ENCODE measurements around the gene SLC30A3.

The SLC30A3 gene

DNA sequence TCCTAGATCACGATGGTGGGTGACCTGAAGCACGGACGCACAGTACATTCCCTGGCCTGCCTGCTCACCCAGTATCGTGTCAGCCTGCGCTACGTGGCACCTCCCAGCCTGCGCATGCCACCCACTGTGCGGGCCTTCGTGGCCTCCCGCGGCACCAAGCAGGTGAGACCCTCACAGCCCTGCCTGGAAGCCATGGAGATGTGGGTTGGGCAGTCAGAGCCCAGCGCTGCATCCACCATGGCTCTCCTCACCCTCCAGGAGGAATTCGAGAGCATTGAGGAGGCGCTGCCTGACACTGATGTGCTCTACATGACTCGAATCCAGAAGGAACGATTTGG, 20.3 kb downstream of the SLC30A3 start:
- H3K27me3 ChIP-seq (ENCODE audit: control insufficient read depth, low read length), result no peaks in the 10 kb centered on the region
- TF ChIP-seq, protein P1, sequence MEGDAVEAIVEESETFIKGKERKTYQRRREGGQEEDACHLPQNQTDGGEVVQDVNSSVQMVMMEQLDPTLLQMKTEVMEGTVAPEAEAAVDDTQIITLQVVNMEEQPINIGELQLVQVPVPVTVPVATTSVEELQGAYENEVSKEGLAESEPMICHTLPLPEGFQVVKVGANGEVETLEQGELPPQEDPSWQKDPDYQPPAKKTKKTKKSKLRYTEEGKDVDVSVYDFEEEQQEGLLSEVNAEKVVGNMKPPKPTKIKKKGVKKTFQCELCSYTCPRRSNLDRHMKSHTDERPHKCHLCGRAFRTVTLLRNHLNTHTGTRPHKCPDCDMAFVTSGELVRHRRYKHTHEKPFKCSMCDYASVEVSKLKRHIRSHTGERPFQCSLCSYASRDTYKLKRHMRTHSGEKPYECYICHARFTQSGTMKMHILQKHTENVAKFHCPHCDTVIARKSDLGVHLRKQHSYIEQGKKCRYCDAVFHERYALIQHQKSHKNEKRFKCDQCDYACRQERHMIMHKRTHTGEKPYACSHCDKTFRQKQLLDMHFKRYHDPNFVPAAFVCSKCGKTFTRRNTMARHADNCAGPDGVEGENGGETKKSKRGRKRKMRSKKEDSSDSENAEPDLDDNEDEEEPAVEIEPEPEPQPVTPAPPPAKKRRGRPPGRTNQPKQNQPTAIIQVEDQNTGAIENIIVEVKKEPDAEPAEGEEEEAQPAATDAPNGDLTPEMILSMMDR (IDR thresholded peaks at IDR 0.05; ENCODE audit: low read depth, low read length, poor library complexity, severe bottlenecking), result no peak
- TF ChIP-seq EZH2phosphoT487 (IDR thresholded peaks at IDR 0.05; ENCODE audit: borderline replicate concordance, low read length), result no peak
- no peaks in the 10 kb centered on the region for H3K79me2 ChIP-seq (ENCODE audit: control insufficient read depth, low read length)
- peaks cover 3% of the 10 kb centered on the region; the same call in 1 of the 2 replicates for H3F3A ChIP-seq (ENCODE audit: control insufficient read depth, insufficient read depth)
- no peak overlapping the region for H3K4me2 ChIP-seq (ENCODE audit: low read length)
- no peaks in the 10 kb centered on the region for H3K9me3 ChIP-seq (ENCODE audit: control insufficient read depth, insufficient read depth, low read length)
- H3K36me3 ChIP-seq (ENCODE audit: control insufficient read depth, low read length), result peaks cover 65% of the 10 kb centered on the region
- H3K27ac ChIP-seq (ENCODE audit: low read depth, low read length), result no peak overlapping the region
- no peaks in the 10 kb centered on the region for H3K9me2 ChIP-seq (replicated peaks; ENCODE audit: control insufficient read depth, low read length)
- H3K4me3 ChIP-seq (ENCODE audit: low read length), result no peak overlapping the region
- H3K4me1 ChIP-seq (ENCODE audit: control insufficient read depth, low read length), result no peaks in the 10 kb centered on the region
- no peaks in the 10 kb centered on the region for H4K20me1 ChIP-seq (ENCODE audit: control insufficient read depth, insufficient read depth, low read depth, low read length)

DNA sequence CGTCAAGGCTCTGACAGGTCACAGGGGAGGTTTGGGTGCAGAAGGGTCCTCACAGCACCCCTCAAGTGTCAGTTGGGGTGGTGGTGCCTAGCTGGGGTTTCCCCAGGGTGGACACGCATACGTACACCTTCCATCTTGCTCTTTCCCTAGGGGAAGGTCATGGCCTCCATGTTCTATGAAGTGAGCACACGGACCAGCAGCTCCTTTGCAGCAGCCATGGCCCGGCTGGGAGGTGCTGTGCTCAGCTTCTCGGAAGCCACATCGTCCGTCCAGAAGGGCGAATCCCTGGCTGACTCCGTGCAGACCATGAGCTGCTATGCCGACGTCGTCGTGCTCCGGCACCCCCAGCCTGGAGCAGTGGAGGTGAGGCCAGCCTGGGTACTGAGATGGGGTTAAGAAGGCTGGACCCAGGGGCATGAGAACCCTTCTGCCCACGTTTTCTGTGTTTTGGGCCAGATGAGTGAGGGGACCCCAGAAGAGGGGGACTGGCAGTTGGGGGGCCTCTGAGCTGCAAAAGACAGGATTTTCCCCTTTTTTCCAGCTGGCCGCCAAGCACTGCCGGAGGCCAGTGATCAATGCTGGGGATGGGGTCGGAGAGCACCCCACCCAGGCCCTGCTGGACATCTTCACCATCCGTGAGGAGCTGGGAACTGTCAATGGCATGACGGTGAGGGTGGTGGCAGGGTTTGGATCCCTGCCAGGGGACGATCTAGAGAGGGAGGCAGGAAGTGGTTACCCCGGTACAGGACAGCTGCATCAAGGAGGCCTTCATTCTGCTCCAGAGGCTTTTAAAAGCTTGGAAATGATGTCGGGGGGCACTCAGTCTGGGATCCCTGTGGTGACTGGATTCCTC, 20.9 kb downstream of the SLC30A3 start:
- Histone ChIP-seq H3K27ac (ENCODE audit: low read depth, low read length) (no peak overlapping the region), H3K4me1 (ENCODE audit: control insufficient read depth, low read length) (no peaks in the 10 kb centered on the region), H3K27me3 (ENCODE audit: control insufficient read depth, low read length) (no peaks in the 10 kb centered on the region), H3K4me2 (ENCODE audit: low read length) (no peak overlapping the region), H3K4me3 (ENCODE audit: low read length) (no peak overlapping the region), H3K79me2 (ENCODE audit: control insufficient read depth, low read length) (no peaks in the 10 kb centered on the region), H4K20me1 (ENCODE audit: control insufficient read depth, insufficient read depth, low read depth, low read length) (no peaks in the 10 kb centered on the region), H3K36me3 (ENCODE audit: control insufficient read depth, low read length) (peaks cover 70% of the 10 kb centered on the region), H3F3A (ENCODE audit: control insufficient read depth, insufficient read depth) (peaks cover 3% of the 10 kb centered on the region; the same call in 1 of the 2 replicates), H3K9me2 (replicated peaks; ENCODE audit: control insufficient read depth, low read length) (no peaks in the 10 kb centered on the region), H3K9me3 (ENCODE audit: control insufficient read depth, insufficient read depth, low read length) (no peaks in the 10 kb centered on the region)
- no peak for TF ChIP-seq EZH2phosphoT487 (IDR thresholded peaks at IDR 0.05; ENCODE audit: borderline replicate concordance, low read length)
- TF ChIP-seq, protein P1 (IDR thresholded peaks at IDR 0.05; ENCODE audit: low read depth, low read length, poor library complexity, severe bottlenecking), result no peak

DNA sequence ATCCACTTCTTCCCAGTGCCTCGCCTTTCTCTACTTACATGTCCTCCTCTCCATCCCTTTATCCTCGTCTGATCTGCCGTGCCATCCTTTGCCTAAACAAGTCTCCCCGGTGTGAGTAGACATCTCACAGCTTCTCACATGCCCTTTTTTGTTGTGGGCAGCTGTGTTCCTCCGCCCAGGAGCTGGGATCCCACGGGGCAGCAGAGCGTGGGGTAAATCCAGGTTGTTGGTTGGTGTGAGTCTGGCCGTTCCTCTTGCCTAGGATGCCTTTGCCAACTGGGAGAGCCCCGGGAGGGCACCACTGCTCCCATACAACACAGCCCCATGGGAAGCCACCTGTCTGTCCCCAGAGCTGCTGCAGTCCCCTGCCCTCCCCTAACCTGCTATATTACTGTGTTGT, 22.4 kb downstream of the SLC30A3 start:
- no peaks in the 10 kb centered on the region for H3K4me1 ChIP-seq (ENCODE audit: control insufficient read depth, low read length)
- no peaks in the 10 kb centered on the region for H3K9me3 ChIP-seq (ENCODE audit: control insufficient read depth, insufficient read depth, low read length)
- H3K4me2 ChIP-seq (ENCODE audit: low read length), result no peak overlapping the region
- no peak overlapping the region for H3K4me3 ChIP-seq (ENCODE audit: low read length)
- no peaks in the 10 kb centered on the region for H3K27me3 ChIP-seq (ENCODE audit: control insufficient read depth, low read length)
- H3K9me2 ChIP-seq (replicated peaks; ENCODE audit: control insufficient read depth, low read length), result no peaks in the 10 kb centered on the region
- H3F3A ChIP-seq (ENCODE audit: control insufficient read depth, insufficient read depth), result peaks cover 3% of the 10 kb centered on the region; the same call in 1 of the 2 replicates
- TF ChIP-seq EZH2phosphoT487 (IDR thresholded peaks at IDR 0.05; ENCODE audit: borderline replicate concordance, low read length), result no peak
- TF ChIP-seq, protein P1 (IDR thresholded peaks at IDR 0.05; ENCODE audit: low read depth, low read length, poor library complexity, severe bottlenecking), result no peak
- H3K27ac ChIP-seq (ENCODE audit: low read depth, low read length), result no peak overlapping the region
- H3K36me3 ChIP-seq (ENCODE audit: control insufficient read depth, low read length), result peaks cover 83% of the 10 kb centered on the region
- H3K79me2 ChIP-seq (ENCODE audit: control insufficient read depth, low read length), result no peaks in the 10 kb centered on the region
- H4K20me1 ChIP-seq (ENCODE audit: control insufficient read depth, insufficient read depth, low read depth, low read length), result no peaks in the 10 kb centered on the region

All from DOHH2 (cell line).